B cell (primary cell): ENCODE results near the gene NCOA1. TPM values are rescaled to one million over a fixed set of nuclear protein-coding genes. Genes with fewer than 3 reads are reported as not detected.

Source experiments
- ATAC-seq: fragments of 200-7000 bp; cut with Tn5 transposase; one replicate; pipeline ENCODE4 v1.10.0; 2021; ENCODE audit warnings: low read depth, mild to moderate bottlenecking, moderate number of reproducible peaks, moderate library complexity
- CTCF ChIA-PET: fragments of 350-600 bp; sonication (Branson Sonifier 250); formaldehyde crosslinking; loops from one replicate; lab custom pipeline; 2021; ENCODE audit warnings: antibody characterized with exemption, inconsistent platforms; lab: Charles Lee
- POLR2A ChIA-PET: fragments of 350-600 bp; sonication (Branson Sonifier 250); formaldehyde crosslinking; loops from one replicate; lab custom pipeline; 2021; ENCODE audit warnings: antibody characterized with exemption; lab: Charles Lee
- DNase-seq: peaks from one replicate; pipeline ENCODE4 v3.0.0; 2013
- H2AFZ ChIP-seq: 2 replicates; pipeline ENCODE4 v1.6.1; 2012; ENCODE audit warnings: mild to moderate bottlenecking, low read depth, low read length; ENCODE audit not compliant: insufficient read depth, poor library complexity, severe bottlenecking
- H3K27ac ChIP-seq, 2 donors: 1 replicate in 1 of 2; 2 replicates in 1 of 2; pipeline ENCODE4 v1.5.1; 2012 to 2013; ENCODE audit warnings: low read length in 2 of 2, mild to moderate bottlenecking in 2 of 2, moderate library complexity in 1 of 2
- H3K27me3 ChIP-seq, 4 experiments: fragments of 200-600 bp in 1 of 4; sonication (generic) in 1 of 4; replicated peaks in 1 of 4; 1 replicate in 2 of 4; 2 replicates in 2 of 4; pipeline versions ENCODE4 v1.6.1 to v1.7.0; 2013 to 2016; ENCODE audit warnings: low read length in 3 of 4, mild to moderate bottlenecking in 2 of 4, mixed read lengths in 1 of 4, moderate library complexity in 1 of 4; ENCODE audit not compliant: insufficient read depth in 4 of 4, control insufficient read depth in 3 of 4; ENCODE audit errors: control extremely low read depth in 1 of 4
- H3K36me3 ChIP-seq, 2 experiments: replicated peaks in 1 of 2; 1 replicate in 1 of 2; 2 replicates in 1 of 2; pipeline versions ENCODE4 v1.6.1 to v1.7.1; 2013; ENCODE audit warnings: low read length in 1 of 2; ENCODE audit not compliant: insufficient read depth in 2 of 2, control insufficient read depth in 1 of 2; ENCODE audit errors: control extremely low read depth in 1 of 2, extremely low read depth in 1 of 2
- H3K4me1 ChIP-seq, 2 donors: fragments of 200-600 bp in 1 of 2; sonication (generic) in 1 of 2; 1 replicate in 1 of 2; 2 replicates in 1 of 2; pipeline versions ENCODE4 v1.5.1 to v1.6.1; 2013 to 2017; ENCODE audit warnings: low read length in 2 of 2; ENCODE audit not compliant: control insufficient read depth in 2 of 2, insufficient read depth in 2 of 2
- H3K4me2 ChIP-seq: replicated peaks from 2 replicates; pipeline ENCODE3; 2012; ENCODE audit warnings: mild to moderate bottlenecking, low read depth, low read length; ENCODE audit not compliant: poor library complexity, severe bottlenecking
- H3K4me3 ChIP-seq, 5 experiments: fragments of 200-600 bp in 1 of 5; sonication (generic) in 1 of 5; 1 replicate in 3 of 5; 2 replicates in 2 of 5; pipeline versions ENCODE4 v1.5.1 to v1.7.0; 2011 to 2016; ENCODE audit warnings: low read length in 4 of 5, mild to moderate bottlenecking in 4 of 5, low read depth in 2 of 5, control low read depth in 1 of 5, moderate library complexity in 1 of 5; ENCODE audit not compliant: insufficient read depth in 1 of 5; ENCODE audit errors: control extremely low read depth in 1 of 5, extremely low read depth in 1 of 5
- H3K79me2 ChIP-seq: fragments of 200-600 bp; sonication (generic); one replicate; pipeline ENCODE4 v1.6.0; 2016; ENCODE audit warnings: low read length; ENCODE audit not compliant: control insufficient read depth, insufficient read depth
- H3K9ac ChIP-seq: fragments of 200-600 bp; sonication (generic); 2 replicates; pipeline ENCODE4 v1.6.1; 2017; ENCODE audit warnings: mild to moderate bottlenecking, low read length, moderate library complexity
- H3K9me3 ChIP-seq, 3 donors: one replicate each; pipeline versions ENCODE4 v1.6.1 to v1.7.1; 2013; ENCODE audit warnings: low read length in 2 of 3; ENCODE audit not compliant: control insufficient read depth in 2 of 3, insufficient read depth in 1 of 3; ENCODE audit errors: control extremely low read depth in 1 of 3
- H4K20me1 ChIP-seq: 2 replicates; pipeline ENCODE4 v1.6.0; 2012; ENCODE audit warnings: mild to moderate bottlenecking, low read length; ENCODE audit not compliant: insufficient read depth, control insufficient read depth, poor library complexity, severe bottlenecking
- H3K27ac Mint-ChIP-seq: one replicate; pipeline ENCODE4 v1.8.0; 2021; ENCODE audit warnings: mixed read lengths
- H3K27me3 Mint-ChIP-seq: one replicate; pipeline ENCODE4 v1.8.0; 2021; ENCODE audit warnings: mixed read lengths
- H3K4me1 Mint-ChIP-seq: one replicate; pipeline ENCODE4 v1.8.0; 2021; ENCODE audit warnings: mixed read lengths
- H3K4me3 Mint-ChIP-seq: one replicate; pipeline ENCODE4 v1.8.0; 2021; ENCODE audit warnings: mixed read lengths
- H3K9me3 Mint-ChIP-seq: one replicate; pipeline ENCODE4 v1.8.0; 2022; ENCODE audit warnings: mixed read lengths; ENCODE audit not compliant: insufficient read depth
- EZH2 ChIP-seq: IDR thresholded peaks from 2 replicates; pipeline ENCODE4 v1.6.1; 2012; ENCODE audit warnings: borderline replicate concordance, low read depth, mild to moderate bottlenecking, moderate library complexity, low read length; ENCODE audit not compliant: insufficient read depth, poor library complexity, severe bottlenecking
- WGBS: methylation state at CpG from one replicate; pipeline ENCODE4 v1.1.5; 2013; ENCODE audit warnings: missing lambda C conversion rate; ENCODE audit not compliant: insufficient coverage; 5-methylcytosine and 5-hydroxymethylcytosine counted together
- intact Hi-C: fragments of 100-400 bp; cut with micrococcal nuclease; formaldehyde crosslinking; loops from one replicate; pipeline ENCODE4 v1.10.0; 2022
- polyA plus RNA-seq: library from polyadenylated mRNA; depleted of rRNA; stranded (reverse); fragments of >200 nt; gene quantifications from 2 replicates; pipeline ENCODE4 v1.2.3, GENCODE V29; 2012
- total RNA-seq, 2 donors: library from RNA; stranded (reverse); fragments of 120-200 nt in 1 of 2; gene quantifications; 1 replicate in 1 of 2; 2 replicates in 1 of 2; pipeline versions ENCODE4 v1.2.3 to v1.2.4, GENCODE V29; 2013 to 2022
- TF ChIP-seq, protein P1 (sequence below): fragments of 200-600 bp; IDR thresholded peaks from one replicate; pipeline ENCODE4 v1.8.0; 2022; ENCODE audit warnings: antibody characterized with exemption, mild to moderate bottlenecking

Gene NCOA1
- total and polyA plus RNA-seq, 2 donors (not counting 1 experiment from before 2014, with no cell fraction given): 11.6 to 49.1 TPM

DNA sequence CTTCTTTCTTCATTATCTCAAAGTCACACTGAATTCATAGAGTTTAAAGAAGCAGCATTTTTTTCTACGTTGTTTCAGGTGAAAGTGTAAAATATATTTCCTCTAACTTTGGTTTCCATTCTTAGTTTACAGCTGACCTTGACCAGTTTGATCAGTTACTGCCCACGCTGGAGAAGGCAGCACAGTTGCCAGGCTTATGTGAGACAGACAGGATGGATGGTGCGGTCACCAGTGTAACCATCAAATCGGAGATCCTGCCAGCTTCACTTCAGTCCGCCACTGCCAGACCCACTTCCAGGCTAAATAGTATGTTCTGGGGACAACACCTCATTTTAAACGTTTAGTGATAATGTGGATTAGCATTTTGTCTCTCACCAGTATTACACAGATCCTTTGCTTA is 219.8 kb downstream of the NCOA1 start:
- intact Hi-C loops: no loop called here
- Histone ChIP-seq H3K4me1 (no peaks in the 10 kb centered on the region), H3K4me3 (no peak overlapping the region), H3K9me3 (no peaks in the 10 kb centered on the region), H2AFZ (no peak overlapping the region), H3K27ac (no peak overlapping the region), H3K9ac (no peak overlapping the region), H4K20me1 (no peaks in the 10 kb centered on the region), H3K4me2 (no peak overlapping the region), H3K36me3 (peaks cover 11 to 36% of the 10 kb centered on the region in 2 experiments), H3K27me3 (no peaks in the 10 kb centered on the region), H3K79me2 (no peaks in the 10 kb centered on the region)
- Mint-ChIP-seq H3K4me3 (no peak overlapping the region), H3K9me3 (no peaks in the 10 kb centered on the region), H3K27me3 (no peaks in the 10 kb centered on the region), H3K4me1 (no peaks in the 10 kb centered on the region), H3K27ac (no peak overlapping the region)
- DNase-seq (no peak), ATAC-seq (no peak)
- ChIA-PET CTCF (no interaction called here), POLR2A (no interaction called here)
- TF ChIP-seq, protein P1, sequence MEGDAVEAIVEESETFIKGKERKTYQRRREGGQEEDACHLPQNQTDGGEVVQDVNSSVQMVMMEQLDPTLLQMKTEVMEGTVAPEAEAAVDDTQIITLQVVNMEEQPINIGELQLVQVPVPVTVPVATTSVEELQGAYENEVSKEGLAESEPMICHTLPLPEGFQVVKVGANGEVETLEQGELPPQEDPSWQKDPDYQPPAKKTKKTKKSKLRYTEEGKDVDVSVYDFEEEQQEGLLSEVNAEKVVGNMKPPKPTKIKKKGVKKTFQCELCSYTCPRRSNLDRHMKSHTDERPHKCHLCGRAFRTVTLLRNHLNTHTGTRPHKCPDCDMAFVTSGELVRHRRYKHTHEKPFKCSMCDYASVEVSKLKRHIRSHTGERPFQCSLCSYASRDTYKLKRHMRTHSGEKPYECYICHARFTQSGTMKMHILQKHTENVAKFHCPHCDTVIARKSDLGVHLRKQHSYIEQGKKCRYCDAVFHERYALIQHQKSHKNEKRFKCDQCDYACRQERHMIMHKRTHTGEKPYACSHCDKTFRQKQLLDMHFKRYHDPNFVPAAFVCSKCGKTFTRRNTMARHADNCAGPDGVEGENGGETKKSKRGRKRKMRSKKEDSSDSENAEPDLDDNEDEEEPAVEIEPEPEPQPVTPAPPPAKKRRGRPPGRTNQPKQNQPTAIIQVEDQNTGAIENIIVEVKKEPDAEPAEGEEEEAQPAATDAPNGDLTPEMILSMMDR: no peak
- TF ChIP-seq EZH2: no peak
- WGBS: no CpG with 5 or more reads among the region's 6 CpGs

GRCh38 chr2:24711865-24712264 is 220.8 kb downstream of the NCOA1 start:
- no peak for DNase-seq
- Histone ChIP-seq H3K36me3 (peaks cover 9 to 32% of the 10 kb centered on the region in 2 experiments), H3K27ac (no peak overlapping the region), H3K9ac (no peak overlapping the region), H3K4me3 (no peak overlapping the region), H3K4me1 (no peaks in the 10 kb centered on the region), H3K4me2 (no peak overlapping the region), H3K79me2 (no peaks in the 10 kb centered on the region), H2AFZ (no peak overlapping the region), H3K27me3 (no peaks in the 10 kb centered on the region), H3K9me3 (no peaks in the 10 kb centered on the region), H4K20me1 (no peaks in the 10 kb centered on the region)
- ChIA-PET POLR2A (no interaction called here), CTCF (no interaction called here)
- Mint-ChIP-seq H3K4me3 (no peak overlapping the region), H3K4me1 (no peaks in the 10 kb centered on the region), H3K27me3 (no peaks in the 10 kb centered on the region), H3K9me3 (no peaks in the 10 kb centered on the region), H3K27ac (no peak overlapping the region)
- WGBS: no CpG with 5 or more reads among the region's 2 CpGs
- TF ChIP-seq, protein P1: no peak
- no peak for TF ChIP-seq EZH2
- ATAC-seq: no peak
- intact Hi-C loops: no loop called here
